ENCODE measurements around the gene UBE2D2. TPM values are rescaled to one million over a fixed set of nuclear protein-coding genes. Genes with fewer than 3 reads are reported as not detected.

The UBE2D2 gene
- total RNA-seq, 1 donor from 2014 or later: 114 TPM

GRCh38 chr5:139676951-139677735, 116.0 kb downstream of the UBE2D2 start:
- intact Hi-C loops (cut with DNase I): no loop called here
- DNase-seq (no peak), ATAC-seq (ENCODE audit: poor library complexity) (peak; percentile 59)

Other genes starting within 250 kb of the UBE2D2 start
- gene PAIP2, start 219.5 kb upstream of the UBE2D2 start, total RNA-seq: 142 TPM
- not detected for gene SLC23A1, start 178.0 kb upstream of the UBE2D2 start, total RNA-seq
- gene MZB1, start 171.4 kb upstream of the UBE2D2 start, total RNA-seq: 0.70 TPM
- gene PROB1, start 166.2 kb upstream of the UBE2D2 start, total RNA-seq: 50.3 TPM
- gene SPATA24, start 157.2 kb upstream of the UBE2D2 start, total RNA-seq: 17.1 TPM
- gene DNAJC18, start 121.8 kb upstream of the UBE2D2 start, total RNA-seq: 11.5 TPM
- 18.0 TPM for gene ECSCR, start 98.6 kb upstream of the UBE2D2 start, total RNA-seq
- not detected for gene SMIM33, start 90.3 kb upstream of the UBE2D2 start, total RNA-seq
- 39.0 TPM for gene STING1, start 78.6 kb upstream of the UBE2D2 start, total RNA-seq
- 67.3 TPM for gene CXXC5, start 87.0 kb downstream of the UBE2D2 start, total RNA-seq
- gene PSD2, start 234.5 kb downstream of the UBE2D2 start, total RNA-seq: not detected

Data from Right ventricle myocardium superior (tissue), 1 donor.